GM21619 (cell line): ENCODE measurements around the gene TMEM121.

Experiments
- ATAC-seq: cut with Tn5 transposase; IDR thresholded peaks from one replicate; pipeline ENCODE4 v1.9.1; 2021; ENCODE audit not compliant: unreplicated experiment

Gene TMEM121

DNA sequence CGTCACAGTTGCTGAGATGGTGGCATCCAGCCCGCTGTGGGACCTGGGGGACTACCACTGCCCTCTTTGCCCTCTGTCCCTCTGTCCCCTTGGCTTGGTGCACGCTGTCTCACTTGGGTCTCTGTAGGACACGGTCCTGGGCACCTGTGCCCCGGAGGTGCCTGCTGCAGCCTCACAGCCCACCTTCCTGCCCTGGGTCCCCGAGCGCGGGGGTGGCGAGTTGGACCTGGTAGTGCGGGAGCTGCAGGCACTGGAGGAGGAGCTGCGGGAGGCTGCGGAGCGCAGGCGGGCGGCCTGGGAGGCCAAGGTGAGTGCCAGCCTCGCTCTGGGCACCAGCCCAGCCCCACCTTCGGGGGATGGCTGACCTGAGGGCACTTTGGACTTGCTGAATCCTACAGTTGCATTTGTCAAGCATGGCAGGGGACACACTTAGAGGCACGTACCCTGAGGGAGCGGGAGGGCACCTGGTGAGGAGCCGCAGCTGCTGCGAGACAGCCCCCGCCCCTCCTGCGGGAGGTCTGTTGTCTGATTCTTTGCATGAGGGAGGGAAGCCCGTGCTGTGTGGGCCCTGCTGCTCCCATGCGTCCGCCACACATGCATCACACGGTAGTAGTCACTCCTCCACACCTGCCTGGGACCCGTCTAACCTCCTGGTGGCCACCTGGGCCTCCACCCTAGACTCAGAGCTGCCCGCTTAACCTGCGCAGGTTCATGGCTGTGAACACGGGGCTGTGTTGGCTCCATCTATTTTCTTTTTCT, 28.5 kb upstream of the TMEM121 start:
- no peak for ATAC-seq

DNA sequence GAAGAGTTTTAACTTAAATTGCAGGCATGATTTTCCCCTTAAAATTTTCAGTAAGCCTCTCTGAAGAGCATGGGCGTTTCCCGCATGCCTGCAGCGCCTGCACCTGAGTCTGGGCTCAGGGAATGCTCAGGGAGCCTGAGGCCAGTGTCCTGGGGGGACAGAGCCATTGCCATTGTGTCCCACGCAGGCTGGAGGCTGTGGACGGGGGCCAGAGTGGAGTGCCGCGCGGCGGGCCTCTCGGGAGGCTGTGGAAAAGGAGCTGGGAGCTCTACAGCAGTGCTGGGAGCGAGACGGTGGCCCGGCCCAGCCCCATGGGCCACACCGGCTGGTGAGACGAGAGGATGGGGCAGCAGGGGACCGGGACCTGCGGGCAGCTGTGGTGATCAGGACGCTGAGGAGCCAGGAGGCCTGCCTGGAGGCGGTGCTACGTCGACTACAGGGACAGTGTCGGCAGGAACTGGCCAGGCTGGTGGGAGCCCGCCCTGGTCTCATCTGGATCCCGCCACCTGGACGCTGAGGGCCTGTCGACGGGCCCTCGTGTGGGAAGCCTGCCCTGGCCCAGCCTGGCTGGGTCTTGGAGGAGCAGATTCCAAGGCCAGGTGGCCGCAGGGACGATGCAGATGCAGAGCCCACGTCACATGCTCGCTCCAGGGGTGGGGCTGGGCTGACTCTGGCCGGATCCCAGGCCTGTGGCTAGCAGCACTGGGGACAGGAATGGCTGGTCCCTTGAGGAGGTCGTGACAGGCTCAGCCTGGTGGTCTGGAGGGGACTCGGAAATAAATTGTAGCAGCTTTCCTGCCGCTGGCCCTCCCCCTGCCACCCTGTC, 27.7 kb upstream of the TMEM121 start:
- ATAC-seq, result no peak

DNA sequence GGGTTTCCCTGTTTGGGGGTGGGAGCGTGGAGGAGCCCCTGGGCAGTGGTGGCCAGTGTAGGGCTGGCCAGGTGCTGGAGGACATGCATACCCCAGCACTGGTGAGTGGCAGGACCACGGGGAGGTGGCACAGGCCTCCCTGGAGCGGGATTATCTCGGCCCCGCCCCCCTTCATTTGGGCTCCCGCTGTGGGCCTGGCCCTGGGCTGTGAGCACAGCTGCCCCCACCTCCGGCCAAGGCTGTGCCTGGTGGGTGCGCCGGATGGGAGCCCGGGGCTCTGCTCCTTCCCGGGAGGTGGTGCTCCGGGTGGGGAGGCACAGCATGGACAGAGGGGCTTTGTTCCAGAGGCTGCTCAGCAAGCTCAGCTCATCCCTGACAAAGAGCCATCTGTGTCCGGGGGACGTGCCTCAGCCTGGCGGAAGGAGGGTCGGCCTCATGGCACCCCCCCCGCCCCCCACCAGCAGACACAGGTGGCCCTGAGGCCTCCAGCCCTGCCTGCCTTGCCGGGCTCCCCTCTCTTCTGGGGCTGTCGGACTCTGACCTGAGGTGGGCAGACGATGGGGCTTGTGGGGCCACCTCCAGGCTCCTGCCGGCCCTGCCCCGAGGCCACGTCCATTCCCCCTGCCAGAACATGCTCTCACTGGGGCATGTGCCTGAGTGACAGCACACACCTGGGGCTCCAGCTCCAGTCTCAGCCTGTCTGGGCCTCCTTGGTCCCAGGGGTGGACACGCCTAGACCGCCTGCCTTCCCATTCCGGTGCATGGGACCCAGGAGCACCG, 26.9 kb upstream of the TMEM121 start:
- no peak for ATAC-seq

- no peak for ATAC-seq
Measured at GRCh38 chr14:105500036-105500725, 26.2 kb upstream of the TMEM121 start.

GRCh38 chr14:105500726-105501101, 25.7 kb upstream of the TMEM121 start:
- no peak for ATAC-seq

DNA sequence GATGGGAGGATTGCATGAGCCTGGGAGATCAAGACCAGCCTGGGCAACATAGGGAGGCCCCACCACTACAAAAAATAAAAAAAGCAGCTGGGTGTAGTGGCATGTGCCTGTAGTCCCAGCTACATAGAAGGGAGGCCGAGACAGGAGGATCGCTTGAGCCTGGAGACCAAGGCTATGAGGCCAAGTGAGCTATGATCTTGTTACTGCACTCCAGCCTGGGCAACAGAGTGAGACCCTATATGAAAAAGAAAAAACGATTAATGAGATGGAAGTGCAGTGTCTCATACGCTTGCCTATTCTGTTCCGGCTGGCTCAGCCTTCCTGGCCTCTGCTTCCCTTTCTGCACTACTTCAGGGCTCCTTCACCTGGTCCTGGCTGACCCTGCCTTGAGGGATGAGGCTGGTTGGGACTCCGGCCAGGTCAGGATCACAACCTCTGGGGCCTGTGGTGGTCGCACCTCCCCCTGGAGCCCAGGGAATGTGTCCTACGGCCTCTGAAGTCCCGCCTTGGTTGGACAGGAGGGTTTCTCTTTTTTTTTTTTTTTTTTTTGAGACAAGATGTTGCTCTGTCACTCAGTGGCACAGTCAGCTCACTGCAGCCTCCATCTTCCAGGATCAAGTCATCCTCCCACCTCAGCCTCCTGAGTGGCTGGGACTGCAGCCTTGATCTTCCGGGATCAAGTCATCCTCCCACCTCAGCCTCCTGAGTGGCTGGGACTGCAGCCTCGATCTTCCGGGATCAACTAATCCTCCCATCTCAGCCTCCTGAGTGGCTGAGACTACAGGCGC, 24.7 kb upstream of the TMEM121 start:
- no peak for ATAC-seq

GRCh38 chr14:105502446-105503295, 23.7 kb upstream of the TMEM121 start:
- no peak for ATAC-seq

GRCh38 chr14:105503296-105503640, 23.1 kb upstream of the TMEM121 start:
- no peak for ATAC-seq

DNA sequence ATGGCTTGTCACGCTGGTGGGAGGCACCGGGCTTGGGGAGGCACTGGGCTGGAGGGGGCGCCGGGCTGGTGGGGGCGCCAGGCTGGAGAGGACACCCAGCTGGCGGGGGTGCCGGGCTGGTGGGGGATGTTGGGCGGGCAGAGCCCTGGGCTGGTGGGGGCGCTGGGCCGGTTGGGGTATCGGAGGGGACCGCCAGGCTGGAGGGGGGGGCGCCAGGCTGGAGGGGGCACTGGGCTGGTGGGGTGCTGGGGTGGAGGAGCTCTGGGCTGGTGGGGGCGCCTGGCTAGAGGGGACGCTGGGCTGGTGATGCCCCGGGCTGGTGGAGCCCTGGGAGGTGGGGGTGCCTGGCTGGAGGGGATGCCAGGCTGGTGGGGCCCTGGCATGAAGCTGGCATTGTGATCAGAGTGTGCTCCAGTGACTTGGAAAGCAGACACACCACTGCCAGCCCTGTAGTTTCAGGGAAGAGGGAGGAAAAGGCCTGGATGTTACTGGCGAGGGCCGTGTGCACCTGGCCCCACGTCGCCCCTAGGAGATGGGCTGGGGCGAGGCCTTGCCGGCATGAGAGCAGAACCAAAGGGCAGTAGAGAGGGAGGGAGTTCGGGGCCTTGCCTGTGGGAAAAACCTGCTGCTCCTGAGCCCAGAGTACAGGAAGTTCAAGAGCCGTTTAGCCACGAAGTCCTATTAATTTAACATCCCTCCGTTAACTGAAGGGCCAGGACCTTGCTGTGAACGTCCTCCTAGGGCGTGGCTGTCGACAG, 22.3 kb upstream of the TMEM121 start:
- no peak for ATAC-seq

DNA sequence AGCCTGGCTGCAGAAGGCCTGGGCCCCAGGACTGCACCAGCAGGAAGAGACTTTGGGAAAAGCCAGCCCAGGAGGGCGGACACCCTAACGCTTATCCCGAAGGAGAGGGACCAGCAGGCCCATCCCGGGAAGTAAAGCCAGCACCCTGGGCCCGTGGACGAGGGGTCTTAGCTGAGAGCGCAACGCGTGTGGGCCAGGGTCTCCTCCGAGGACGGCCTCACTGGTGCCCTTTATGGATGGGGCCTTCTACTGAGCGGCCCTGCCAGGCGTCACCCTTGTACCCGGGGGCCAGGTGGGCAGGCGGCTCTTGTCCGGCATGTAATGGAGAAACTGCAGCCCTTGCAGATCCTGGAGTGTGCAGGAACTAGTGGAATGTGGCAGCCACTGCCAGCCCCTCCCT, 21.3 kb upstream of the TMEM121 start:
- no peak for ATAC-seq

DNA sequence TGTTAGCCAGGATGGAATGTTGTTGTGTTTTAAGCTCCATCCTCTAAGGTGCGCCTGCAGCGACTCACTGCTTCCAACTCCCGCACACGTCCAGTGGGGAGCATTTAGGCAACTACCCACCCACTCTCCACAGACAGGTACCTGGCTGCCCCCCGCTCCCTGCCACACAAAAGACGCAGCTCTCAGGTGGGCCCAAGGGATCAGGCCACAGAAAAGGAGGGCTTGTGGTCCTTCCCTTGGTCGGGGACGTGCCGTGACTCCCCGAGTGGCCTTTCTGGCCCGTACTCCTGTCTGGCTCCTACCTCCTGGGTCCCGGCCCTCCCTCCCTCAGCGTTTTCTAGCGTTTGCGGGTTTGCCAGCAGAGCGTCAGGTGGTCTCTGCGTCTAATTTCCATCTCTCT, 19.1 kb upstream of the TMEM121 start:
- ATAC-seq, result no peak

GRCh38 chr14:105508069-105508468, 18.3 kb upstream of the TMEM121 start:
- no peak for ATAC-seq

DNA sequence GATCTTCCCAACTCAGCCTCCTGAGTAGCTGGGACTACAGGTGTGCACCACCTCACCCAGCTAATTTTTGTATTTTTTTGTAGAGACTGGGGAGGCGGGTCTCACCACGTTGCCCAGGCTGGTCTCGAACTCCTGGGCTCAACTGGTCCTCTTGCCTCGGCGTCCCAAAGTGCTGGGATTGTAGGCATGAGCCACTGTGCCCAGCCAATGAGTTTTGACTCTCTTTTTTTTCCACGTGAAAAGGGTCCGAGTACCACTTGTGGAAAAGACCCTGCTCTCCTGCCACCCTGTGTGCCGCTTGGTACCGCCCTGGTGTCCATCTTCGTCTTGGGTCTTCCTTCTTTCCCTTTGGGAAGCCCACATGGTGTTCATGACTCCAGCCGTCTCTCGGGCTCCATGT, 17.8 kb upstream of the TMEM121 start:
- ATAC-seq, result no peak

DNA sequence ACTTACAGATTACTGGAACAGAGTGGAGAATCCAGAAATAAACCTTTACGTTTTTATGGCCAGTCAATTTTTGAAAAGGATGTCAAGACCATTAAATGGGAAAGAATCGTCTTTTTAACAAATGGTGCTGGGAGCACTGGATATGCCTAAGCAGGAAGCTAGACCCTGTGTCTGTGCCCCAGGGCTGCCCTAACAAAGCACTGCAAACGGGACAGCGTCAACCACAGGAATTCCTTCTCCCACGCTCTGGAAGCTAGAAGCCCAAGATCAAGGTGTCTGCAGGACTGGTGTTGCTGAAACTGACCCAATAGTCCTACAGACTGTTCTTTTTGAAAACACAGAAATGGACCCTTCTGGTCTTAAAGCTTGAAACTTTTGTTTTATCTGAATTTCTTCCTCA, 9.3 kb upstream of the TMEM121 start:
- no peak for ATAC-seq

DNA sequence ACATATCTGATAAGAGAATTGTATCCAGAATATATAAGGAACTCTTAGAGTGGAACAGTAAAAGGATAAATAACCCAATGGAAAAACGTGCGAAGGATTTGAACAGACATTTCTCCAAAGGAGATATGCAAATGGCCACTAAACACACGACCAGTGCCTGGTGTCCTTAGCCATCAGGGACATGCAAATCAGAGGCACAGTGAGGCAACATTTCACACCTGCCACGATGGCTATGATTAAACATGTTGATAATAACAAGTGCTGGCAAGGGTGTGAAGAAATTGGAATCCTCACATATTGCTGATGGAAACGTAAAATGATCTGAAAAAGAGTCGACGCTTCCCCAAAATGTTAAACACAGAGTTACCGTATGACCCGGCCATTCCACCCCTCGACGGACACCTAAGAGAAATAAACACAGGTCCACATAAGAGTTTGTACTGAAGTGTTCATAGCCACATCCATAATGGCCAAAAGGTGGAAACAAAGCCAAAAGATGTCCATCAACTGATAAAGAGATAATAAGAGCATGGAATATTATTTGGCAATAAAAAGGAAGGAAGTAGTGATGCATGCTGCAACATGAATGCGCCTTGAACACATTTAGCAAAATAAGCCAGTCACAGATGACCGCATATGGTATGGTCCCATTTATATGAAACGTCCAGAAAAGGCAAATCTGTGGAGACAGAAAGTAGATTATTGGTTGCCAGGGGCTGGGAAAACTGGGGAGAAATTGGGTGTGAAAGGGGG, 6.3 kb upstream of the TMEM121 start:
- ATAC-seq, result no peak

DNA sequence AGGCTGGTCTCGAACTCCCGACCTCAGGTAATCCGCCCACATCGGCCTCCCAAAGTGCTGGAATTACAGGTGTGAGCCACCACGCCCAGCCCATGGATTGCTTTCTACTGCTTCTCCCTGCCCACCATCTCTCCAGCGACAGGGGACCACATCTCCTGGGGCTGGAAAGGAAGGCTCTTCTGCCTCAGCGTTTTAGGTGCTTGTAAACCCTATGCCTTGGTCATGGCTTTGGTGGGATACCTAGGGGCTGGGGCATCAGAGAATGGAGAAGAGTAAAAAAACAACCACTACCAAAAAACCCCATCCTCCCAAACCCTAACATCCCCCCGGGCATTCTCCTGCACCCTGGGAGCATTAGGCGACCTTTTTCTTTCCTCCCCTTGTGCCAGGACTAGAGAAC, 1.1 kb upstream of the TMEM121 start:
- no peak for ATAC-seq

- no peak for ATAC-seq
Measured at GRCh38 chr14:105526776-105527380, 495 bp downstream of the TMEM121 start.

DNA sequence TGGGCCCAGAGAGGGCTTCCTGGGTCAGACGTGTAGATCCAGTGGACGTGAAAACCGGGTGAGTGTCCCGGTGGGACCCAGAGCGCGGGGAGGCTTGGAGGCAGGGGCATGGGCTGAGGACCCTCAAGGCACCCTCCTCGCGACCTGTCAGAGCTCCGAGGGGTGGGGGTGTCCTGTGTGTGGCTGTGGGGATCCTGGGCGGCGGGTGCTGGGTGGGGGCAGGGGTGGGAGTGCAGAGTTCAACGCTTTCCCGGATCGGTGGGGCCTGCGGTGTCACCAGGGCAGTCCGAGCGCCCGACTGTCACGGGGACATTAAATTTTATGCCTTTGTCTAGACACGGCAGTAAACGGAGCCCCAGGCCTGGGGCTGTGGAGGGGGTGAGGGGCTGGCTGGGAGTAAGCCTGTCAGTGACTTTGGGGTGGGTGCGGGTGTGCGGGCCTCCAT, 1.0 kb downstream of the TMEM121 start:
- no peak for ATAC-seq
